SU-DHL-6 (cell line): Measurements from ENCODE around the gene PRKCD.

ENCODE experiments used
- H2AFZ ChIP-seq: fragments of 200-600 bp; sonication (generic); 2 replicates; pipeline ENCODE4 v1.6.1; 2014; ENCODE audit warnings: low read depth, mild to moderate bottlenecking, moderate library complexity, mixed read lengths, antibody characterized with exemption, low read length; ENCODE audit not compliant: severe bottlenecking
- H3F3A ChIP-seq: fragments of 200-600 bp; shearing (Covaris generic); 2 replicates; pipeline ENCODE4 v1.6.0; 2016; ENCODE audit warnings: antibody characterized with exemption, mild to moderate bottlenecking; ENCODE audit not compliant: insufficient read depth
- H3K27ac ChIP-seq: fragments of 200-600 bp; sonication (generic); 2 replicates; pipeline ENCODE4 v1.5.1; 2016; ENCODE audit warnings: low read depth, mild to moderate bottlenecking, low read length, moderate library complexity, mixed read lengths
- H3K27me3 ChIP-seq: fragments of 200-600 bp; sonication (generic), shearing (Covaris generic); 2 replicates; pipeline ENCODE4 v1.6.0; 2014; ENCODE audit warnings: mild to moderate bottlenecking, low read length
- H3K36me3 ChIP-seq: fragments of 200-600 bp; sonication (generic); 2 replicates; pipeline ENCODE4 v1.6.1; 2014; ENCODE audit warnings: mild to moderate bottlenecking, low read length, mixed read lengths
- H3K4me2 ChIP-seq: fragments of 300-600, 200-600 bp; shearing (Covaris generic), sonication (generic); 2 replicates; pipeline ENCODE4 v1.6.0; 2014; ENCODE audit warnings: low read length, low read depth, mild to moderate bottlenecking; ENCODE audit not compliant: poor library complexity, severe bottlenecking
- H3K4me3 ChIP-seq: fragments of 200-600 bp; sonication (generic); 2 replicates; pipeline ENCODE4 v1.5.1; 2014; ENCODE audit warnings: antibody characterized with exemption, low read length, mild to moderate bottlenecking, mixed read lengths; ENCODE audit not compliant: insufficient read depth, poor library complexity, severe bottlenecking
- H3K79me2 ChIP-seq: fragments of 200-600 bp; sonication (generic); 2 replicates; pipeline ENCODE4 v1.6.1; 2014; ENCODE audit warnings: mild to moderate bottlenecking, low read length, moderate library complexity; ENCODE audit not compliant: insufficient read depth
- H3K9ac ChIP-seq: fragments of 200-600 bp; sonication (generic); 2 replicates; pipeline ENCODE4 v1.7.0; 2014; ENCODE audit warnings: mild to moderate bottlenecking, low read length
- H3K9me2 ChIP-seq: fragments of 200-600 bp; sonication (generic); replicated peaks from 2 replicates; pipeline ENCODE4 v1.6.1; 2014; ENCODE audit warnings: low read length; ENCODE audit not compliant: insufficient read depth
- H3K9me3 ChIP-seq: fragments of 200-600 bp; sonication (generic); 2 replicates; pipeline ENCODE4 v1.6.1; 2014; ENCODE audit warnings: low read length, mixed read lengths; ENCODE audit not compliant: insufficient read depth
- H4K20me1 ChIP-seq: fragments of 200-600 bp; sonication (generic); 2 replicates; pipeline ENCODE4 v1.6.1; 2014; ENCODE audit warnings: low read depth, mild to moderate bottlenecking, antibody characterized with exemption, low read length, moderate library complexity, mixed read lengths
- EZH2phosphoT487 ChIP-seq: fragments of 200-600 bp; sonication (generic), shearing (Covaris generic); conservative IDR thresholded peaks from 2 replicates; pipeline ENCODE4 v1.6.1; 2018; ENCODE audit warnings: mild to moderate bottlenecking, antibody characterized with exemption, low read length, moderate library complexity, mixed read lengths
- TF ChIP-seq, protein P1 (sequence below): fragments of 200-600 bp; sonication (generic); IDR thresholded peaks from one replicate; pipeline ENCODE4 v1.5.1; 2017; ENCODE audit warnings: antibody characterized with exemption, mild to moderate bottlenecking, low read length, moderate library complexity; ENCODE audit not compliant: insufficient read depth, poor library complexity, severe bottlenecking

The PRKCD gene

DNA sequence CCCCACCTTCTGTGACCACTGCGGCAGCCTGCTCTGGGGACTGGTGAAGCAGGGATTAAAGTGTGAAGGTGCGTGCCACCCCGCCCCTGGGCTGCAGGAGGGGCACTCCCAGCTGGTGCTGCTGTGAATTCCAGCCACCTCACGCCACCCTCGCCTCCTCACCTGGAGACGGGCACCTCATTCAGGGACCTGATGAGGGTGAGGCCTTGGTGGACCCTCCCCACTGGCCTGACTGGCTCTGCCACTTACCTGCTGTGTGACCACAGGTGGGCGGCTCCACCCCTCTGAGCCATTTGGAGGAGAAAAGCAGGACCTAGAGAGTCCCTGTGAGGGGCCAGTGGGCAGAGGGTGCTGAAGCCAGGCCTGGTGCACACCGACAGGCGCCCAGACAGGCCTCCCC lies 22.5 kb downstream of the PRKCD start:
- Histone ChIP-seq H3K9me2 (no peaks in the 10 kb centered on the region), H3K9me3 (no peaks in the 10 kb centered on the region), H3K27me3 (no peaks in the 10 kb centered on the region), H3K79me2 (peaks cover 7% of the 10 kb centered on the region; the same call in 1 of the 2 replicates), H3K4me2 (no peak overlapping the region), H3K9ac (no peak overlapping the region), H3K36me3 (peaks cover 3% of the 10 kb centered on the region; the same call in 1 of the 2 replicates), H3F3A (peaks cover 20% of the 10 kb centered on the region), H2AFZ (no peak overlapping the region), H3K27ac (no peak overlapping the region), H4K20me1 (no peaks in the 10 kb centered on the region), H3K4me3 (no peak overlapping the region)
- TF ChIP-seq EZH2phosphoT487 = no peak
- TF ChIP-seq, protein P1, sequence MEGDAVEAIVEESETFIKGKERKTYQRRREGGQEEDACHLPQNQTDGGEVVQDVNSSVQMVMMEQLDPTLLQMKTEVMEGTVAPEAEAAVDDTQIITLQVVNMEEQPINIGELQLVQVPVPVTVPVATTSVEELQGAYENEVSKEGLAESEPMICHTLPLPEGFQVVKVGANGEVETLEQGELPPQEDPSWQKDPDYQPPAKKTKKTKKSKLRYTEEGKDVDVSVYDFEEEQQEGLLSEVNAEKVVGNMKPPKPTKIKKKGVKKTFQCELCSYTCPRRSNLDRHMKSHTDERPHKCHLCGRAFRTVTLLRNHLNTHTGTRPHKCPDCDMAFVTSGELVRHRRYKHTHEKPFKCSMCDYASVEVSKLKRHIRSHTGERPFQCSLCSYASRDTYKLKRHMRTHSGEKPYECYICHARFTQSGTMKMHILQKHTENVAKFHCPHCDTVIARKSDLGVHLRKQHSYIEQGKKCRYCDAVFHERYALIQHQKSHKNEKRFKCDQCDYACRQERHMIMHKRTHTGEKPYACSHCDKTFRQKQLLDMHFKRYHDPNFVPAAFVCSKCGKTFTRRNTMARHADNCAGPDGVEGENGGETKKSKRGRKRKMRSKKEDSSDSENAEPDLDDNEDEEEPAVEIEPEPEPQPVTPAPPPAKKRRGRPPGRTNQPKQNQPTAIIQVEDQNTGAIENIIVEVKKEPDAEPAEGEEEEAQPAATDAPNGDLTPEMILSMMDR = no peak

DNA sequence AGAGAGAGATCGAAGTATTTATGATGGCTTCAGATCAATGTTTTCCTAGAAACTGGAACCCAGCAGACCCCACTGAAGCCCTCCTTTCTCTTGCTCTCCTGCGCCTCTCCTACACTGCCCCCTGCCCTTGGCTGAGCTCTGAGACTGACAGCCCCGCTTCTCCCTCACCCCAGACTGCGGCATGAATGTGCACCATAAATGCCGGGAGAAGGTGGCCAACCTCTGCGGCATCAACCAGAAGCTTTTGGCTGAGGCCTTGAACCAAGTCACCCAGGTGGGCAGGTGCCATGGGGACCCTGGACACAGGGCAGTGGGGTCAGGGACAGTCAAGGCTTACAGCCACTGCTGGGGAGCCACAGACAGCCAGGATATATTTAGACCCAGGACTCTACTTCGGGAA lies 23.7 kb downstream of the PRKCD start:
- Histone ChIP-seq H3K4me3 (no peak overlapping the region), H3F3A (peaks cover 26% of the 10 kb centered on the region), H3K9me2 (no peaks in the 10 kb centered on the region), H2AFZ (no peak overlapping the region), H3K9me3 (no peaks in the 10 kb centered on the region), H3K79me2 (no peaks in the 10 kb centered on the region), H4K20me1 (no peaks in the 10 kb centered on the region), H3K27me3 (no peaks in the 10 kb centered on the region), H3K9ac (no peak overlapping the region), H3K36me3 (peaks cover 3% of the 10 kb centered on the region; the same call in 1 of the 2 replicates), H3K27ac (no peak overlapping the region), H3K4me2 (no peak overlapping the region)
- no peak for TF ChIP-seq EZH2phosphoT487
- TF ChIP-seq, protein P1 = no peak

- Histone ChIP-seq H3K36me3 (peaks cover 6% of the 10 kb centered on the region; the same call in 1 of the 2 replicates), H3K9me2 (no peaks in the 10 kb centered on the region), H3K27ac (no peak overlapping the region), H3K4me3 (no peak overlapping the region), H2AFZ (no peak overlapping the region), H3K9ac (no peak overlapping the region), H3K9me3 (no peaks in the 10 kb centered on the region), H3F3A (peaks cover 29% of the 10 kb centered on the region), H4K20me1 (no peaks in the 10 kb centered on the region), H3K79me2 (no peaks in the 10 kb centered on the region), H3K4me2 (no peak overlapping the region), H3K27me3 (no peaks in the 10 kb centered on the region)
- TF ChIP-seq, protein P1 = no peak
- TF ChIP-seq EZH2phosphoT487 = no peak
Measured at GRCh38 chr3:53185761-53186465, 24.9 kb downstream of the PRKCD start.
